GM12878 (cell line): ENCODE data around the gene TMEM184C. TPM values are rescaled to one million over a fixed set of nuclear protein-coding genes. Genes with fewer than 3 reads are reported as not detected.
A peak's percentile ranks its signal among the peaks of the same experiment; 100 is the strongest.

Source experiments
- ATAC-seq: fragments of 200-7000 bp; cut with Tn5 transposase; 3 replicates; pipeline ENCODE4 v1.9.1; 2020; ENCODE audit warnings: mild to moderate bottlenecking, moderate library complexity
- BruUV-seq: library from RNA; stranded (reverse); fragments of 400-500 nt; replicated peaks from 2 replicates; lab custom pipeline; 2021; lab: Mats Ljungman, UMichigan
- CTCF ChIA-PET: fragments of 300-600 bp; sonication (Branson Sonifier 250); formaldehyde crosslinking; extraction: SDS; loops from one replicate; lab custom pipeline; 2021; ENCODE audit warnings: inconsistent platforms; lab: Yijun Ruan, JAX
- POLR2A ChIA-PET: fragments of 350-600 bp; formaldehyde crosslinking; extraction: SDS; loops from one replicate; lab custom pipeline; 2021; ENCODE audit warnings: inconsistent platforms; lab: Charles Lee
- RAD21 ChIA-PET: fragments of 300-600 bp; sonication (Branson Sonifier 250); formaldehyde crosslinking; loops from one replicate; lab custom pipeline; 2023; ENCODE audit warnings: antibody characterized with exemption; ENCODE audit not compliant: unreplicated experiment; lab: Charles Lee
- SMC1A ChIA-PET: fragments of 300-600 bp; sonication (Branson Sonifier 250); formaldehyde crosslinking; loops from one replicate; lab custom pipeline; 2023; ENCODE audit not compliant: unreplicated experiment, uncharacterized antibody; lab: Charles Lee
- DNase-seq: peaks from one replicate; pipeline ENCODE4 v3.0.0-alpha.2; 2011; ENCODE audit warnings: low read depth, low spot score
- FAIRE-seq: peaks from 3 replicates; lab custom pipeline; 2011; peaks lifted over from hg19 to GRCh38; lab: Jason Lieb, UNC
- H2AFZ ChIP-seq: 2 replicates; pipeline ENCODE4 v1.6.0; 2011; ENCODE audit warnings: low read depth, low read length, control low read depth; ENCODE audit not compliant: control insufficient read depth
- H3K27ac ChIP-seq: 2 replicates; pipeline ENCODE4 v1.5.1; 2011; ENCODE audit warnings: control low read depth; ENCODE audit not compliant: control insufficient read depth, insufficient read depth
- H3K27me3 ChIP-seq, 2 experiments: replicated peaks in 1 of 2; 2 replicates each; pipeline versions ENCODE4 v1.6.0 to v1.6.1; 2011; ENCODE audit warnings: low read length in 1 of 2; ENCODE audit not compliant: control insufficient read depth in 2 of 2, insufficient read depth in 2 of 2
- H3K36me3 ChIP-seq, 2 experiments: 2 replicates each; pipeline ENCODE4 v1.5.1; 2011; ENCODE audit warnings: low read length in 1 of 2; ENCODE audit not compliant: control insufficient read depth in 2 of 2, insufficient read depth in 2 of 2
- H3K4me1 ChIP-seq: 2 replicates; pipeline ENCODE4 v1.6.1; 2011; ENCODE audit warnings: mild to moderate bottlenecking, low read length, moderate library complexity, mixed read lengths; ENCODE audit not compliant: control insufficient read depth, insufficient read depth
- H3K4me2 ChIP-seq: 2 replicates; pipeline ENCODE4 v1.6.0; 2011; ENCODE audit warnings: control low read depth; ENCODE audit not compliant: control insufficient read depth, insufficient read depth
- H3K4me3 ChIP-seq: fragments of 200-600 bp; sonication (generic); 2 replicates; pipeline ENCODE4 v1.5.1; 2016
- H3K79me2 ChIP-seq: 2 replicates; pipeline ENCODE4 v1.6.0; 2011; ENCODE audit warnings: low read length; ENCODE audit not compliant: control insufficient read depth, insufficient read depth
- H3K9ac ChIP-seq: 2 replicates; pipeline ENCODE4 v1.8.0; 2011; ENCODE audit warnings: low read length, control low read depth, mixed read lengths; ENCODE audit not compliant: control insufficient read depth, insufficient read depth
- H3K9me3 ChIP-seq: replicated peaks from 3 replicates; pipeline ENCODE4 v1.5.1; 2011; ENCODE audit warnings: mild to moderate bottlenecking, low read length; ENCODE audit not compliant: control insufficient read depth, insufficient read depth
- H4K20me1 ChIP-seq: 2 replicates; pipeline ENCODE4 v1.6.0; 2011; ENCODE audit not compliant: control insufficient read depth, insufficient read depth
- BHLHE40 ChIP-seq, 2 experiments: fragments of 450-650 bp in 1 of 2; IDR thresholded peaks; 2 replicates each; pipeline ENCODE4 v1.6.1; 2011 to 2017; ENCODE audit warnings: low read depth in 2 of 2, borderline replicate concordance in 1 of 2, improper control_type of control experiment in 1 of 2, low read length in 1 of 2, mild to moderate bottlenecking in 1 of 2
- KDM1A ChIP-seq: fragments of 200-600 bp; sonication (generic); IDR thresholded peaks from 2 replicates; pipeline ENCODE4 v1.6.1; 2016; ENCODE audit warnings: borderline replicate concordance
- NFIC ChIP-seq: IDR thresholded peaks from 2 replicates; pipeline ENCODE4 v1.6.1; 2012; ENCODE audit warnings: low read depth, mild to moderate bottlenecking, inconsistent platforms, low read length, moderate library complexity
- SIX5 ChIP-seq: IDR thresholded peaks from 2 replicates; pipeline ENCODE4 v1.6.1; 2011; ENCODE audit warnings: mild to moderate bottlenecking, low read depth, low read length, moderate library complexity; ENCODE audit not compliant: severe bottlenecking
- SKIL ChIP-seq: fragments of 450-650 bp; IDR thresholded peaks from 2 replicates; pipeline ENCODE4 v1.6.1; 2017; ENCODE audit warnings: mild to moderate bottlenecking, low read depth, inconsistent platforms; ENCODE audit not compliant: poor library complexity, severe bottlenecking
- SMC3 ChIP-seq: IDR thresholded peaks from 2 replicates; pipeline ENCODE4 v1.6.1; 2011; ENCODE audit warnings: low read length, improper control_type of control experiment, borderline replicate concordance
- TARDBP ChIP-seq: IDR thresholded peaks from 2 replicates; pipeline ENCODE4 v1.6.1; 2016; ENCODE audit warnings: borderline replicate concordance
- ZBTB33 ChIP-seq: fragments of 450-650 bp; IDR thresholded peaks from 2 replicates; pipeline ENCODE4 v1.6.1; 2017; ENCODE audit warnings: mild to moderate bottlenecking
- ZZZ3 ChIP-seq: IDR thresholded peaks from 2 replicates; pipeline ENCODE4 v1.6.1; 2011; ENCODE audit warnings: low read depth; ENCODE audit not compliant: control insufficient read depth, insufficient read length
- in situ Hi-C: fragments of 300-500 bp; cut with MboI; formaldehyde crosslinking; loops from 9 replicates; pipeline ENCODE4 v1.14.3; 2018; ENCODE audit warnings: mixed read lengths
- intact Hi-C: fragments of 100-400 bp; cut with micrococcal nuclease; formaldehyde crosslinking; loops from one replicate; pipeline ENCODE4 v1.14.2; 2022; ENCODE audit not compliant: unreplicated experiment
- polyA plus RNA-seq, 11 experiments: library from polyadenylated mRNA; depleted of rRNA in 4 of 11; unstranded in 6 of 11; stranded (reverse) in 5 of 11; fragments of >200 nt; fragmentation: Nextera tagmentation in 4 of 11; fragmentation: Illumina TruSeq in 1 of 11; extraction: Ambion mirVana in 4 of 11; extraction: Trizol in 1 of 11; gene quantifications; 1 replicate in 1 of 11; 2 replicates in 10 of 11; pipeline versions ENCODE4 v1.2.1 to v1.2.3, GENCODE V29; 2011 to 2016; ENCODE audit warnings: inconsistent platforms in 2 of 11, missing spikeins in 2 of 11, low read depth in 1 of 11
- total RNA-seq, 4 experiments: library from RNA; depleted of rRNA in 3 of 4; stranded (reverse); fragments of >200 nt in 3 of 4; fragmentation: Illumina TruSeq in 1 of 4; extraction: Trizol in 1 of 4; gene quantifications; 2 replicates each; pipeline versions ENCODE4 v1.2.1 to v1.2.3, GENCODE V29; 2013 to 2021
- TF ChIP-seq, protein P1 (sequence below): IDR thresholded peaks from 2 replicates; pipeline ENCODE4 v1.6.1; 2011; ENCODE audit warnings: borderline replicate concordance, low read depth, mild to moderate bottlenecking, moderate library complexity, low read length; ENCODE audit not compliant: insufficient read depth, poor library complexity, severe bottlenecking
- TF ChIP-seq, protein P2 (sequence below): fragments of 450-650 bp; IDR thresholded peaks from 2 replicates; pipeline ENCODE4 v1.6.1; 2017; ENCODE audit warnings: mild to moderate bottlenecking, moderate library complexity

The TMEM184C gene
- total and polyA plus RNA-seq, 10 of the 15 experiments (the other 5 are each of a cell fraction or from before 2014, with no cell fraction given), result 3.4 to 22.6 (median 18.2) TPM

DNA sequence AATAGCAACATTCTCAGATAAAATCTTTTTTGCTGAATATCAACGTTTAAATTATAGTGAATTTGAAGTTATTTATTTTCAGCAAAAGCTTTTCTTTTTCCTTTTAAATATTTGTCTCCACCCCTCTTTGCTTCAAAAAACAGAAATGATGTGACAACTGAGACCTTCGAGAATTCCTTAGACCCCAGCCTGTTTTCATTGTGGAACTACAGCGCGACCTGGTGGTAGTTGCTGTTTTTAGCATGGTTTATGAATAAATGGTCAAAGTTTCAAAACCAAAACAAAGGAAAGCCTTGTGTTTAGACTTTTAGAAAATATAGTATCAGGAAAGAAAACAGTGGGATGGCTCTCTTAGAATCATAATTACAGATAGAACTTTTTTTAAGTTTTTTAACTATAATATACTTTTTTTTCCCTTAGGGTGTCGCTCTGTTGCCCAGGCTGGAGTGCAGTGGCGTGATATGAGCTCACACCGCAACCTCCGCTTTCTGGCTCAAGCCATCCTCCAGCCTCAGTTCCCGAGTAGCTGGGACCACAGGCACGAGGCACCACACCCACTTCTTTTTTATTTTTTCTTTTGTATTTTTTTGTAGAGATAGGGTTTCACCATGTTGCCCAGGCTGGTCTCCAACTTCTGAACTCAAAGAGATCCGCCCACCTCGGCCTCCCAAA, 26.8 kb upstream of the TMEM184C start (continued):
- TF ChIP-seq SKIL (peak; percentile 30), ZZZ3 (no peak), SMC3 (peak; percentile 82; the same call in 1 of the 2 replicates), NFIC (no peak)
- TF ChIP-seq, all 136 proteins: peak for 6

DNA sequence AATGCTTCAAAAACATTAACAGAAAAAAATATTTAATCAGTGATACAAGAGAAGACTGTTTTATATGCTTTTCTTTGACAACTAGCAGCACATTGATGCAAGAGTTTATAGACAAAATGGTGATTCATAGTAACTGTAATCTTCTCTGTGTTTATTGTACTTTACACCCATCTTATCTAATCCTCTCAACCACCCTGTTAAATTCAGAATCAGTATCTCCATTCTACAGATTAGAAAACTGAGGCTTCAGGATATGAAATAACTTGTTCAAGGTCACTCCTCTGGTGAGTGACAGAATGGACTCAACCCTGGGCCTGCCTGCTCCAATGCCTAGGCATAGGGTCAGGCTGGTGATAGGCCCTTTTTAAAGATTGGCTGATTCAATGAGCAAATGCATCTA, 26.1 kb upstream of the TMEM184C start:
- no peak for DNase-seq
- intact Hi-C loops, result no loop called here
- in situ Hi-C loops, result no loop called here
- no TSS peak for BruUV-seq
- H3K27ac ChIP-seq, result no peak overlapping the region
- H3K79me2 ChIP-seq, result no peaks in the 10 kb centered on the region
- ChIA-PET SMC1A (interaction anchor here (1.6 to 3.8 kb wide), 9 partner anchors 70 to 572 kb away, joined by 7 to 47 read pairs (median 9); no protein-coding TSS in a partner anchor), POLR2A (no interaction called here), CTCF (interaction anchor here (1.1 to 10.3 kb wide), 17 partner anchors 9 to 1248 kb away, joined by 3 to 105 read pairs (median 9); partner anchors contain the start of gene TMEM184C), RAD21 (interaction anchor here (2.3 to 2.7 kb wide), 4 partner anchors 8 to 430 kb away, joined by 6 to 49 read pairs (median 26); no protein-coding TSS in a partner anchor)
- no peaks in the 10 kb centered on the region for H3K36me3 ChIP-seq
- no peaks in the 10 kb centered on the region for H3K9me3 ChIP-seq
- H3K4me2 ChIP-seq, result no peak overlapping the region
- ATAC-seq, result no peak
- H3K27me3 ChIP-seq, result no peaks in the 10 kb centered on the region
- no peak for FAIRE-seq
- peaks cover 5% of the 10 kb centered on the region; the same call in 1 of the 2 replicates for H3K4me1 ChIP-seq
- H2AFZ ChIP-seq, result no peak overlapping the region
- H3K9ac ChIP-seq, result no peak overlapping the region
- no peak overlapping the region for H3K4me3 ChIP-seq
- H4K20me1 ChIP-seq, result no peaks in the 10 kb centered on the region
- TF ChIP-seq BHLHE40 (IDR thresholded peaks at IDR 0.05; ENCODE audit: borderline replicate concordance in 1 of 2, low read depth in 2 of 2, low read length in 1 of 2) (no peak), KDM1A (no peak), TARDBP (no peak), ZBTB33 (no peak), SIX5 (no peak)
- TF ChIP-seq, protein P1, sequence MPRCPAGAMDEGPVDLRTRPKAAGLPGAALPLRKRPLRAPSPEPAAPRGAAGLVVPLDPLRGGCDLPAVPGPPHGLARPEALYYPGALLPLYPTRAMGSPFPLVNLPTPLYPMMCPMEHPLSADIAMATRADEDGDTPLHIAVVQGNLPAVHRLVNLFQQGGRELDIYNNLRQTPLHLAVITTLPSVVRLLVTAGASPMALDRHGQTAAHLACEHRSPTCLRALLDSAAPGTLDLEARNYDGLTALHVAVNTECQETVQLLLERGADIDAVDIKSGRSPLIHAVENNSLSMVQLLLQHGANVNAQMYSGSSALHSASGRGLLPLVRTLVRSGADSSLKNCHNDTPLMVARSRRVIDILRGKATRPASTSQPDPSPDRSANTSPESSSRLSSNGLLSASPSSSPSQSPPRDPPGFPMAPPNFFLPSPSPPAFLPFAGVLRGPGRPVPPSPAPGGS, result no peak
- TF ChIP-seq, protein P2, sequence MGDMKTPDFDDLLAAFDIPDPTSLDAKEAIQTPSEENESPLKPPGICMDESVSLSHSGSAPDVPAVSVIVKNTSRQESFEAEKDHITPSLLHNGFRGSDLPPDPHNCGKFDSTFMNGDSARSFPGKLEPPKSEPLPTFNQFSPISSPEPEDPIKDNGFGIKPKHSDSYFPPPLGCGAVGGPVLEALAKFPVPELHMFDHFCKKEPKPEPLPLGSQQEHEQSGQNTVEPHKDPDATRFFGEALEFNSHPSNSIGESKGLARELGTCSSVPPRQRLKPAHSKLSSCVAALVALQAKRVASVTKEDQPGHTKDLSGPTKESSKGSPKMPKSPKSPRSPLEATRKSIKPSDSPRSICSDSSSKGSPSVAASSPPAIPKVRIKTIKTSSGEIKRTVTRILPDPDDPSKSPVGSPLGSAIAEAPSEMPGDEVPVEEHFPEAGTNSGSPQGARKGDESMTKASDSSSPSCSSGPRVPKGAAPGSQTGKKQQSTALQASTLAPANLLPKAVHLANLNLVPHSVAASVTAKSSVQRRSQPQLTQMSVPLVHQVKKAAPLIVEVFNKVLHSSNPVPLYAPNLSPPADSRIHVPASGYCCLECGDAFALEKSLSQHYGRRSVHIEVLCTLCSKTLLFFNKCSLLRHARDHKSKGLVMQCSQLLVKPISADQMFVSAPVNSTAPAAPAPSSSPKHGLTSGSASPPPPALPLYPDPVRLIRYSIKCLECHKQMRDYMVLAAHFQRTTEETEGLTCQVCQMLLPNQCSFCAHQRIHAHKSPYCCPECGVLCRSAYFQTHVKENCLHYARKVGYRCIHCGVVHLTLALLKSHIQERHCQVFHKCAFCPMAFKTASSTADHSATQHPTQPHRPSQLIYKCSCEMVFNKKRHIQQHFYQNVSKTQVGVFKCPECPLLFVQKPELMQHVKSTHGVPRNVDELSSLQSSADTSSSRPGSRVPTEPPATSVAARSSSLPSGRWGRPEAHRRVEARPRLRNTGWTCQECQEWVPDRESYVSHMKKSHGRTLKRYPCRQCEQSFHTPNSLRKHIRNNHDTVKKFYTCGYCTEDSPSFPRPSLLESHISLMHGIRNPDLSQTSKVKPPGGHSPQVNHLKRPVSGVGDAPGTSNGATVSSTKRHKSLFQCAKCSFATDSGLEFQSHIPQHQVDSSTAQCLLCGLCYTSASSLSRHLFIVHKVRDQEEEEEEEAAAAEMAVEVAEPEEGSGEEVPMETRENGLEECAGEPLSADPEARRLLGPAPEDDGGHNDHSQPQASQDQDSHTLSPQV, result no peak
